Fibroblast of skin of abdomen (primary cell): ENCODE measurements around the gene ARL5A.

ENCODE experiments used
- DNase-seq: peaks from one replicate; pipeline ENCODE4 v3.0.0-alpha.2; 2013

Gene ARL5A

GRCh38 chr2:151765760-151766410, 62.3 kb downstream of the ARL5A start:
- DNase-seq: no peak

GRCh38 chr2:151762694-151763093, 65.5 kb downstream of the ARL5A start:
- peak; percentile 41 for DNase-seq

GRCh38 chr2:151761687-151762086, 66.5 kb downstream of the ARL5A start:
- DNase-seq: no peak

GRCh38 chr2:151761193-151761592, 67.0 kb downstream of the ARL5A start:
- no peak for DNase-seq

GRCh38 chr2:151760139-151760650, 68.0 kb downstream of the ARL5A start:
- DNase-seq: no peak

GRCh38 chr2:151758744-151759143, 69.5 kb downstream of the ARL5A start:
- DNase-seq: no peak

- DNase-seq: no peak
Measured at GRCh38 chr2:151757861-151758260, 70.4 kb downstream of the ARL5A start.

- no peak for DNase-seq
Measured at GRCh38 chr2:151756820-151757219, 71.4 kb downstream of the ARL5A start.

GRCh38 chr2:151754253-151754897, 73.8 kb downstream of the ARL5A start:
- no peak for DNase-seq

- DNase-seq: no peak
Measured at GRCh38 chr2:151753540-151753939, 74.7 kb downstream of the ARL5A start.
